HG02642 (cell line): ENCODE measurements around the gene LAIR2.
A peak's percentile ranks its signal among the peaks of the same experiment; 100 is the strongest.

ENCODE experiments used
- ATAC-seq: cut with Tn5 transposase; IDR thresholded peaks from one replicate; pipeline ENCODE4 v1.9.1; 2021; ENCODE audit warnings: mild to moderate bottlenecking; ENCODE audit not compliant: unreplicated experiment, poor library complexity

LAIR2 gene

GRCh38 chr19:54502518-54503048 is at the start of gene LAIR2:
Gene LAIR2 (plus strand): TSS chr19:54502831. CDS start chr19:54502919, 88 bp downstream.
- ATAC-seq: no peak

GRCh38 chr19:54453921-54454780 is 48.5 kb upstream of the LAIR2 start:
- ATAC-seq: no peak

- ATAC-seq: no peak
These were observed 47.6 kb upstream of the LAIR2 start for GRCh38 chr19:54454781-54455675.

GRCh38 chr19:54455786-54456422 is 46.7 kb upstream of the LAIR2 start:
- ATAC-seq: no peak

- no peak for ATAC-seq
These were observed 45.9 kb upstream of the LAIR2 start for GRCh38 chr19:54456423-54457373.

GRCh38 chr19:54457773-54458647 is 44.6 kb upstream of the LAIR2 start:
- ATAC-seq: no peak

GRCh38 chr19:54458648-54459281 is 43.9 kb upstream of the LAIR2 start:
- no peak for ATAC-seq

GRCh38 chr19:54459282-54460229 is 43.1 kb upstream of the LAIR2 start:
- no peak for ATAC-seq

GRCh38 chr19:54460230-54461005 is 42.2 kb upstream of the LAIR2 start:
- no peak for ATAC-seq

- no peak for ATAC-seq
These were observed 41.4 kb upstream of the LAIR2 start for GRCh38 chr19:54461210-54461609.

GRCh38 chr19:54461613-54462012 is 41.0 kb upstream of the LAIR2 start:
- ATAC-seq: no peak

- ATAC-seq: no peak
These were observed 40.5 kb upstream of the LAIR2 start for GRCh38 chr19:54462047-54462654.

- peak; percentile 9 for ATAC-seq
These were observed 39.7 kb upstream of the LAIR2 start for GRCh38 chr19:54462655-54463530.

GRCh38 chr19:54463531-54464043 is 39.0 kb upstream of the LAIR2 start, which contains the start of gene LENG9:
Gene LENG9 (minus strand): TSS chr19:54463778. CDS start chr19:54463526, 252 bp downstream.
- ATAC-seq: peak; percentile 58
